Measurements from ENCODE around the gene SDF4. TPM values are rescaled to one million over a fixed set of nuclear protein-coding genes. Genes with fewer than 3 reads are reported as not detected.

The SDF4 gene
- total and polyA plus RNA-seq, 2 of the 4 experiments (the other 2 are of a cell fraction), result 57.0 to 250 TPM

DNA sequence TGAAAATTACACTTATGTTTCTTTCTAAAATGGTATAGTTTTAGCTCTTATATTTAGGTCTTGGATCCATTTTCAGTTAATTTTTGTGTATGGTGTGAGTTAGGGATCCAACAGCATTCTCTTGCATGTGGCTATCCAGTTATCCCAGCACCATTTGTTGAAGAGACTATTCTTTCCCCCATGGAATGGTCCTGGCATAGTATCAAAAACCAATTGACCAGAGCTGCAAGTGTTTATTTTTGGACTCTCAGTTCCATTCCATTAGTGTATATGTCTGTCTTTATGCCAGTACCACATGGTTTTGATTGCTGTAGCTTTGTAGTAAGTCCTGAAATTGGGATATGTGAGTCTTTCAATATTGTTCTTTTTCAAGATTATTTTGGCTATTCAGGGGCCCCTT, 43.9 kb downstream of the SDF4 start:
- H3K56ac ChIP-seq (ENCODE audit: extremely low read depth, insufficient read depth, low read length), result no peak overlapping the region
- no peaks in the 10 kb centered on the region for H3K4me1 ChIP-seq (ENCODE audit: control insufficient read depth, insufficient read depth, low read length)
- BruUV-seq (replicated peaks), result no TSS peak
- H2AFZ ChIP-seq (replicated peaks; ENCODE audit: low read length, poor library complexity), result no peak overlapping the region
- H3K14ac ChIP-seq (replicated peaks; ENCODE audit: low read depth, low read length), result no peak overlapping the region
- no peak for TF ChIP-seq NFE2L2 (IDR thresholded peaks at IDR 0.05; ENCODE audit: low read depth, low read length)
- TF ChIP-seq RCOR1 (IDR thresholded peaks at IDR 0.05; ENCODE audit: insufficient replicate concordance, low read length), result no peak
- TF ChIP-seq CEBPB (IDR thresholded peaks at IDR 0.05; ENCODE audit: low read depth, low read length), result no peak
- no peak for TF ChIP-seq MAFK (IDR thresholded peaks at IDR 0.05; ENCODE audit: low read depth, low read length)
- TF ChIP-seq SMC3 (IDR thresholded peaks at IDR 0.05; ENCODE audit: low read depth, low read length), result no peak
- no peak for TF ChIP-seq RAD21 (IDR thresholded peaks at IDR 0.05; ENCODE audit: low read length)
- TF ChIP-seq POLR2A (IDR thresholded peaks at IDR 0.05; ENCODE audit: low read depth, low read length), result no peak
- no peak for TF ChIP-seq MAZ (IDR thresholded peaks at IDR 0.05; ENCODE audit: borderline replicate concordance, low read depth, low read length)
- no peak for TF ChIP-seq FOS (IDR thresholded peaks at IDR 0.05; ENCODE audit: low read depth, low read length)
- no peak for TF ChIP-seq RFX5 (IDR thresholded peaks at IDR 0.05; ENCODE audit: low read depth, low read length)
- DNase-seq (peak; percentile 78), ATAC-seq (ENCODE audit: low read depth) (peak; percentile 61)
- no peak overlapping the region for H3K27ac ChIP-seq (ENCODE audit: insufficient read depth, low read length)
- dilution Hi-C loops (cut with HindIII; ENCODE audit: low sequenced_read_pairs, unreplicated experiment) (no loop called here), in situ Hi-C loops (cut with MboI; ENCODE audit: low sequenced_read_pairs) (no loop called here), intact Hi-C loops (cut with micrococcal nuclease) (loop anchor here (1.0 kb wide), 1 partner anchor 13 kb away; no protein-coding TSS in a partner anchor)
- H2BK120ac ChIP-seq (ENCODE audit: low read depth, low read length), result no peak overlapping the region
- H3K4me2 ChIP-seq (ENCODE audit: low read depth, low read length), result no peak overlapping the region
- ChIA-PET CTCF (no interaction called here), POLR2A (ENCODE audit: unreplicated experiment) (no interaction called here)
- no peak overlapping the region for H3K18ac ChIP-seq (ENCODE audit: low read depth, low read length)
- H4K8ac ChIP-seq (ENCODE audit: low read depth in 2 of 2, low read length in 2 of 2), result no peak overlapping the region
- no peak overlapping the region for H2AK5ac ChIP-seq (ENCODE audit: low read depth, low read length)
- H3K79me1 ChIP-seq (ENCODE audit: low read depth in 1 of 2, low read length in 2 of 2), result no peaks in the 10 kb centered on the region
- no peak overlapping the region for H2BK20ac ChIP-seq (ENCODE audit: low read depth, low read length)
- no peaks in the 10 kb centered on the region for H3K36me3 ChIP-seq (ENCODE audit: control insufficient read depth, insufficient read depth, low read length)
- H2BK5ac ChIP-seq (ENCODE audit: low read depth, low read length, poor library complexity, severe bottlenecking), result no peak overlapping the region
- no peak overlapping the region for H3K9ac ChIP-seq (ENCODE audit: low read depth, low read length)
- H4K91ac ChIP-seq (ENCODE audit: insufficient read depth, low read depth, low read length), result no peak overlapping the region
- H2AK9ac ChIP-seq (replicated peaks; ENCODE audit: low read depth, low read length, poor library complexity), result no peak overlapping the region
- no peaks in the 10 kb centered on the region for H3K9me1 ChIP-seq (ENCODE audit: insufficient read depth, low read length)
- H3K4ac ChIP-seq (ENCODE audit: low read depth, low read length), result no peak overlapping the region
- no peaks in the 10 kb centered on the region; the same call in 1 of the 2 replicates for H3K9me3 ChIP-seq (ENCODE audit: control insufficient read depth, insufficient read depth, low read length)
- H2BK15ac ChIP-seq (ENCODE audit: low read depth, low read length), result no peak overlapping the region
- H4K5ac ChIP-seq (ENCODE audit: low read depth, low read length), result no peak overlapping the region
- H3K4me3 ChIP-seq (ENCODE audit: insufficient read depth, low read depth, low read length), result no peak overlapping the region
- H3K23ac ChIP-seq (ENCODE audit: low read depth, low read length), result no peak overlapping the region
- no peaks in the 10 kb centered on the region for H4K20me1 ChIP-seq (ENCODE audit: insufficient read depth, low read length)
- H3K27me3 ChIP-seq (ENCODE audit: control insufficient read depth, insufficient read depth, low read length), result no peaks in the 10 kb centered on the region

Measured in IMR-90 (cell line).